ENCODE measurements around the gene ALG1. TPM values are rescaled to one million over a fixed set of nuclear protein-coding genes. Genes with fewer than 3 reads are reported as not detected.
A peak's percentile ranks its signal among the peaks of the same experiment; 100 is the strongest.

Gene ALG1
- total RNA-seq, 1 experiment from 2014 or later: 31.4 TPM

DNA sequence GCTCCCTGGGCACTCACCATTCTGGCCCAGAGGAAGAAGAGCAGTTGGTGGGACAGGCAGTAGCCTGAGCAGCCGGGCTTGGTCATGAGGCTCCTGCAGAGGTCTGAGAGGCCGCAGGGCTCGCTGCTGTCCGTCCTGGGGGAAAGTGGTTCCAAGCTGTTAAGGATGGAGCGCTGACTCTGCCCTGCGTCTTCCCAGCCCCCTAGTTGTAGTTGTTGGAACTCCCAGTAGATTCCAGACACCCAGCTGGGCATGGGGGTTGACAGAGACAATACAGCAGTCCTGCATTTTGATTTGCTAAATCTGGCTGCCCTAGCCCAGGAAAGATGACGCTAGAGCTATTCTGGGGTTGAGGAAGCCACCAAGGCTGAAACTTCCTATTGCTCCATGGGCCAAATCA lies 13.2 kb upstream of the ALG1 start (continued):
- peak; percentile 22; the same call in 1 of the 2 replicates for TF ChIP-seq TEAD1 (CRISPR knock-in tag; IDR thresholded peaks at IDR 0.05)

DNA sequence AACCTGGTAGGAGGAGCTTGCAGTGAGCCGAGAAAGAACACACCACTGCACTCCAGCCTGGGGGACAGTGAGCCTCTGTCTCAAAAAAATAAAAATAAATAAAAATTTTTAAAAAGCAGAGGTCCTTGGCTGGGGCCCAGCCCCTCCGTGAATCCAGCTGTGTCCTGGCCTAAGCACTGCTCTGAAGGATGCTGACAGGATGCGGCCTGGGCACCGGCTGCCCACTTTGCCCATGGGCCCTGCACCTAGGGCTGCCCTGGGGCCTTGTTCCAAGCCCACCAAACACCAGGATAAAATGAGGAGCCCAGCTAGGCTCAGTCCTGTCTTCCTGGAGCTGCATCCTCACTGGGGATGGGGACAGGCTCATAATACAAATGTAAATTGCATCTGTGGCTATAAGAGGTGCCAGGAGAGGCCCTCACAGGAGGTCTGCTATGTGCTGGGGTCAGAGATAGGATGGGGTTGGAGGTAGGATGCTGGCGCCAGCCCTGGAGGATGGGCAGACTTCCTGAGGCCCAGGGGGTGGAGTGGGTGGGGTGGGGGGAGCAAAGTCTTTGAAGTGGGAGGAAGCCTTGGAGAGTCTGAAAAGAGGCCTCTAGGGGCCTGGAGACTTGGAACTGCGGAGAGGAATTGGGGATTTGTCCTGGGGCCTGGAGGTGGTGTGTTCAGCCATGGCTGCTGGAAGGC lies 12.1 kb upstream of the ALG1 start:
- no peak for DNase-seq (ENCODE audit: low spot score)
- H3K36me3 Mint-ChIP-seq: no peaks in the 10 kb centered on the region
- H3K4me3 Mint-ChIP-seq: no peak overlapping the region
- peaks cover 23% of the 10 kb centered on the region for H3K4me1 Mint-ChIP-seq
- ChIA-PET POLR2A (interaction anchor here (0.9 to 1.4 kb wide), 2 partner anchors 25 to 34 kb away, joined by 3 to 4 read pairs; no protein-coding TSS in a partner anchor), CTCF (interaction anchor here (0.7 to 5.1 kb wide), 12 partner anchors 12 to 409 kb away, joined by 3 to 31 read pairs (median 10); partner anchors contain the start of gene SEC14L5)
- TF ChIP-seq HMGA2 (CRISPR knock-in tag; IDR thresholded peaks at IDR 0.05) (no peak), NR3C1 (CRISPR knock-in tag; conservative IDR thresholded peaks at IDR 0.05; ENCODE audit: low read depth) (no peak), ZNF232 (CRISPR knock-in tag; IDR thresholded peaks at IDR 0.05) (no peak), FOXK1 (CRISPR knock-in tag; IDR thresholded peaks at IDR 0.05) (no peak)
- TF ChIP-seq, protein P1, sequence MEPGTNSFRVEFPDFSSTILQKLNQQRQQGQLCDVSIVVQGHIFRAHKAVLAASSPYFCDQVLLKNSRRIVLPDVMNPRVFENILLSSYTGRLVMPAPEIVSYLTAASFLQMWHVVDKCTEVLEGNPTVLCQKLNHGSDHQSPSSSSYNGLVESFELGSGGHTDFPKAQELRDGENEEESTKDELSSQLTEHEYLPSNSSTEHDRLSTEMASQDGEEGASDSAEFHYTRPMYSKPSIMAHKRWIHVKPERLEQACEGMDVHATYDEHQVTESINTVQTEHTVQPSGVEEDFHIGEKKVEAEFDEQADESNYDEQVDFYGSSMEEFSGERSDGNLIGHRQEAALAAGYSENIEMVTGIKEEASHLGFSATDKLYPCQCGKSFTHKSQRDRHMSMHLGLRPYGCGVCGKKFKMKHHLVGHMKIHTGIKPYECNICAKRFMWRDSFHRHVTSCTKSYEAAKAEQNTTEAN (CRISPR knock-in tag; IDR thresholded peaks at IDR 0.05): no peak
- TF ChIP-seq, protein P2, sequence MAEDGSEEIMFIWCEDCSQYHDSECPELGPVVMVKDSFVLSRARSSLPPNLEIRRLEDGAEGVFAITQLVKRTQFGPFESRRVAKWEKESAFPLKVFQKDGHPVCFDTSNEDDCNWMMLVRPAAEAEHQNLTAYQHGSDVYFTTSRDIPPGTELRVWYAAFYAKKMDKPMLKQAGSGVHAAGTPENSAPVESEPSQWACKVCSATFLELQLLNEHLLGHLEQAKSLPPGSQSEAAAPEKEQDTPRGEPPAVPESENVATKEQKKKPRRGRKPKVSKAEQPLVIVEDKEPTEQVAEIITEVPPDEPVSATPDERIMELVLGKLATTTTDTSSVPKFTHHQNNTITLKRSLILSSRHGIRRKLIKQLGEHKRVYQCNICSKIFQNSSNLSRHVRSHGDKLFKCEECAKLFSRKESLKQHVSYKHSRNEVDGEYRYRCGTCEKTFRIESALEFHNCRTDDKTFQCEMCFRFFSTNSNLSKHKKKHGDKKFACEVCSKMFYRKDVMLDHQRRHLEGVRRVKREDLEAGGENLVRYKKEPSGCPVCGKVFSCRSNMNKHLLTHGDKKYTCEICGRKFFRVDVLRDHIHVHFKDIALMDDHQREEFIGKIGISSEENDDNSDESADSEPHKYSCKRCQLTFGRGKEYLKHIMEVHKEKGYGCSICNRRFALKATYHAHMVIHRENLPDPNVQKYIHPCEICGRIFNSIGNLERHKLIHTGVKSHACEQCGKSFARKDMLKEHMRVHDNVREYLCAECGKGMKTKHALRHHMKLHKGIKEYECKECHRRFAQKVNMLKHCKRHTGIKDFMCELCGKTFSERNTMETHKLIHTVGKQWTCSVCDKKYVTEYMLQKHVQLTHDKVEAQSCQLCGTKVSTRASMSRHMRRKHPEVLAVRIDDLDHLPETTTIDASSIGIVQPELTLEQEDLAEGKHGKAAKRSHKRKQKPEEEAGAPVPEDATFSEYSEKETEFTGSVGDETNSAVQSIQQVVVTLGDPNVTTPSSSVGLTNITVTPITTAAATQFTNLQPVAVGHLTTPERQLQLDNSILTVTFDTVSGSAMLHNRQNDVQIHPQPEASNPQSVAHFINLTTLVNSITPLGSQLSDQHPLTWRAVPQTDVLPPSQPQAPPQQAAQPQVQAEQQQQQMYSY (CRISPR knock-in tag; IDR thresholded peaks at IDR 0.05): no peak
- H3K27ac Mint-ChIP-seq: peak overlapping the region; percentile 57
- H3K27me3 Mint-ChIP-seq (ENCODE audit: low read depth): no peaks in the 10 kb centered on the region; the same call in 1 of the 2 replicates
- ATAC-seq: peak; percentile 16
- H3K9me3 Mint-ChIP-seq: no peaks in the 10 kb centered on the region

DNA sequence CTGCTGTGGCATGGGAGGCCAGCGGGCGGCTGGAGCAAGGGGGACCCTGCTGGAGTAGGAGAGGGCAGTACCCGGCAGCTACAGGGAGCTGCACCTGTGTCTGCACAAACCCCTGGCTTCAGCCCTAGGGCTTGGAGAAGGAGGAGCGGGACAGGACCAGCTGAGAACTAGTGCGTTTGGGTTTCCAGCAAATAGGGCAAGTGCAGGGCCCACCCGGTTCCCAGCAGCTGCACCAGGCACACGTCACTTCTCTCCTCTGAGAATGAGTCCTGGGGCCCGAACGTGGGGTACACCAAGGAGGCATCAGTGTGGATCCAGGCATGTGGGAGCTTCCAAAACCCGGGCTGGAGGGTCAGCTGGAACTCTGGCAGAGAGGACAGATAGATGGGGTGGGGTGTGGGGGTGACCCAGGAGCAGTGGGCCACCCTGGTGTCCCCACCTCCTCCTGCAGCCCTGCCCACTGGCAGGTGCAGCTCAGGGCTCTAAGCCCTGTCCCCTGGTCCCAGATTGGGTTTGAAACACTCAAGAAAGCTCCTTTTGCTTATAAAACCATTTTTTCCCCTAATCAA lies 11.5 kb upstream of the ALG1 start:
- DNase-seq (ENCODE audit: low spot score) (no peak), ATAC-seq (no peak)
- Mint-ChIP-seq H3K27ac (peak overlapping the region; percentile 19; the same call in 1 of the 2 replicates), H3K4me1 (peaks cover 23% of the 10 kb centered on the region), H3K4me3 (no peak overlapping the region), H3K9me3 (no peaks in the 10 kb centered on the region), H3K36me3 (no peaks in the 10 kb centered on the region), H3K27me3 (ENCODE audit: low read depth) (no peaks in the 10 kb centered on the region; the same call in 1 of the 2 replicates)
- ChIA-PET POLR2A (no interaction called here), CTCF (interaction anchor here (0.6 to 5.1 kb wide), 7 partner anchors 16 to 407 kb away, joined by 3 to 31 read pairs (median 17); partner anchors contain the start of gene SEC14L5)
- TF ChIP-seq, protein P2 (CRISPR knock-in tag; IDR thresholded peaks at IDR 0.05): 0 out of 2 replicates have a peak, but pooled peaks have one; percentile 56
- TF ChIP-seq ZNF219 (CRISPR knock-in tag; IDR thresholded peaks at IDR 0.05; ENCODE audit: borderline replicate concordance): no peak

DNA sequence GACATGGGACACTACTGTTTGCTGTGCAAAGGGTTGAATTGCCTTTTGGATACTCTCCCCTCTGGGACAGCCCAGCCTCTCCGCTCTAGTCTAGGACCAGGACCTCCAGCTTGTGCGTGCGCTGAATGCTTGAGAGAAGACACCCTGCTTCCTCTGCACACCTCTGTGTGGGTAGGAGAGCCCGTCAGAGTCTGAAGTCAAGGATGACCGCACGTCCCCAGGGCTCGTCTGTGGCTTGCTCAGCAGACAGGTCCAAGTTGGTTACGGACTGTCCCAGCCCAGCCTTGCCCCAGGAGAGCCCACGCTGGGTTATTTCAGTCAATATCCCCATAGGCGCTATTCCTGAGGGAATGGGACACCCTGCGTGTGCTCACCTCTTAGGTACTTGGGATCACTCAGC lies 9.6 kb upstream of the ALG1 start:
- H3K27me3 Mint-ChIP-seq (ENCODE audit: low read depth): no peaks in the 10 kb centered on the region; the same call in 1 of the 2 replicates
- ChIA-PET CTCF (interaction anchor here (0.9 to 1.8 kb wide), 3 partner anchors 14 to 30 kb away, joined by 3 to 7 read pairs (median 3); no protein-coding TSS in a partner anchor), POLR2A (interaction anchor here (0.6 kb wide), 1 partner anchor 32 kb away, joined by 7 read pairs; no protein-coding TSS in a partner anchor)
- H3K27ac Mint-ChIP-seq: no peak overlapping the region
- DNase-seq (ENCODE audit: low spot score): no peak
- no peak for TF ChIP-seq GRHL2 (CRISPR knock-in tag; IDR thresholded peaks at IDR 0.05; ENCODE audit: insufficient replicate concordance, severe bottlenecking)
- no peaks in the 10 kb centered on the region for H3K36me3 Mint-ChIP-seq
- ATAC-seq: no peak
- H3K9me3 Mint-ChIP-seq: no peaks in the 10 kb centered on the region
- no peak overlapping the region for H3K4me3 Mint-ChIP-seq
- peaks cover 23% of the 10 kb centered on the region for H3K4me1 Mint-ChIP-seq
